Fibroblast of lung (primary cell): ENCODE measurements around the gene COP1. TPM values are rescaled to one million over a fixed set of nuclear protein-coding genes. Genes with fewer than 3 reads are reported as not detected.

Experiments used
- DNase-seq, 2 donors: peaks; one replicate each; pipeline versions ENCODE4 v3.0.0 to v3.0.0-alpha.2; 2010; ENCODE audit warnings: low read depth in 2 of 2
- H2AFZ ChIP-seq: 2 replicates; pipeline ENCODE4 v1.5.1; 2012; ENCODE audit warnings: low read length, control low read depth, inconsistent platforms
- H3K27ac ChIP-seq: 2 replicates; pipeline ENCODE4 v1.5.1; 2011; ENCODE audit warnings: low read length, control low read depth; ENCODE audit not compliant: insufficient read depth
- H3K27me3 ChIP-seq: 2 replicates; pipeline ENCODE4 v1.5.1; 2011; ENCODE audit warnings: mild to moderate bottlenecking, low read length; ENCODE audit not compliant: control insufficient read depth, insufficient read depth
- H3K36me3 ChIP-seq: 2 replicates; pipeline ENCODE4 v1.5.1; 2011; ENCODE audit warnings: low read length; ENCODE audit not compliant: control insufficient read depth, insufficient read depth
- H3K4me1 ChIP-seq: 2 replicates; pipeline ENCODE4 v1.5.1; 2011; ENCODE audit warnings: low read length; ENCODE audit not compliant: control insufficient read depth, insufficient read depth; ENCODE audit errors: extremely low read depth
- H3K4me2 ChIP-seq: 2 replicates; pipeline ENCODE4 v1.5.1; 2011; ENCODE audit warnings: low read length, control low read depth; ENCODE audit not compliant: insufficient read depth; ENCODE audit errors: extremely low read depth
- H3K4me3 ChIP-seq, 4 experiments: fragments of 200-600 bp in 1 of 4; sonication (generic) in 1 of 4; replicated peaks in 1 of 4; 2 replicates each; pipeline ENCODE4 v1.5.1; 2011 to 2016; ENCODE audit warnings: low read length in 4 of 4, low read depth in 3 of 4, mild to moderate bottlenecking in 3 of 4, control low read depth in 2 of 4, inconsistent platforms in 1 of 4, mixed read lengths in 1 of 4; ENCODE audit not compliant: insufficient read depth in 1 of 4; ENCODE audit errors: control extremely low read depth in 1 of 4
- H3K79me2 ChIP-seq: 2 replicates; pipeline ENCODE4 v1.5.1; 2012; ENCODE audit warnings: mild to moderate bottlenecking, low read length, inconsistent platforms; ENCODE audit not compliant: control insufficient read depth, insufficient read depth
- H3K9ac ChIP-seq: 2 replicates; pipeline ENCODE4 v1.5.1; 2011; ENCODE audit warnings: mild to moderate bottlenecking, low read length, control low read depth; ENCODE audit not compliant: insufficient read depth
- H3K9me3 ChIP-seq: 2 replicates; pipeline ENCODE4 v1.5.1; 2012; ENCODE audit warnings: low read depth, low read length; ENCODE audit not compliant: control insufficient read depth, insufficient read depth
- H4K20me1 ChIP-seq: 2 replicates; pipeline ENCODE4 v1.5.1; 2011; ENCODE audit warnings: low read length; ENCODE audit not compliant: control insufficient read depth, insufficient read depth; ENCODE audit errors: extremely low read depth
- EZH2 ChIP-seq: IDR thresholded peaks from 2 replicates; pipeline ENCODE4 v1.5.1; 2012; ENCODE audit warnings: low read length, control low read depth, mild to moderate bottlenecking; ENCODE audit errors: missing control alignments
- polyA plus RNA-seq, 2 donors: library from polyadenylated mRNA; depleted of rRNA in 1 of 2; stranded (reverse) in 1 of 2; unstranded in 1 of 2; fragments of >200 nt; gene quantifications; 2 replicates each; pipeline ENCODE4 v1.2.1, GENCODE V29; 2011 to 2012; ENCODE audit warnings: missing spikeins in 1 of 2
- total RNA-seq: library from RNA; depleted of rRNA; stranded (reverse); fragments of >200 nt; gene quantifications from 2 replicates; pipeline ENCODE4 v1.2.1, GENCODE V29; 2014
- TF ChIP-seq, protein P1 (sequence below), 2 donors: IDR thresholded peaks in 1 of 2; conservative IDR thresholded peaks in 1 of 2; 1 replicate in 1 of 2; 2 replicates in 1 of 2; pipeline ENCODE4 v1.5.1; 2011 to 2012; ENCODE audit warnings: low read length in 2 of 2, control low read depth in 1 of 2, inconsistent platforms in 1 of 2, low read depth in 1 of 2, mild to moderate bottlenecking in 1 of 2

The COP1 gene
- total and polyA plus RNA-seq, 2 donors (not counting 1 experiment from before 2014, with no cell fraction given) = 42.0 to 48.1 TPM

DNA sequence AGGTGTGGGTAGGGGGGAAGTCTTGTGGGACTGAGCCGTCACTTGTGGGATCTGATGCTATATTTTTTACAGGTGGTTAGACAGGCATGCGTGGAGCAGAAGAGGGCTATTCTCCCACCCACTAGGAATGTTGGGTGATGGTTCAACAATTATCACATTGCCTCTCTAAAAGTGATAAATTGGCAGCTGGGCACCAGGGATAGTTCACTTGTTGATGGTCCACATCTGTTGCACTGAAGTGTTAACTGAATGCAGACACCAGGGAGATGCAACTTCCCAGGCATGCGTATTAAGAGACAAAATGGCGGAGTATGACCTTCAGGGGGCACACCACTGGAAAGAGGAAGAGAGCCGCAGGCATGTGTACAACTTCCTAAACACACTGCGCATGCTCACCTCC is 270.4 kb downstream of the COP1 start:
- Histone ChIP-seq H4K20me1 (no peaks in the 10 kb centered on the region), H3K4me1 (no peaks in the 10 kb centered on the region), H3K79me2 (no peaks in the 10 kb centered on the region), H3K9me3 (no peaks in the 10 kb centered on the region), H3K36me3 (no peaks in the 10 kb centered on the region), H3K27ac (no peak overlapping the region), H3K27me3 (no peaks in the 10 kb centered on the region), H2AFZ (no peak overlapping the region), H3K9ac (no peak overlapping the region), H3K4me2 (no peak overlapping the region), H3K4me3 (no peak overlapping the region)
- no peak for TF ChIP-seq EZH2
- TF ChIP-seq, protein P1, sequence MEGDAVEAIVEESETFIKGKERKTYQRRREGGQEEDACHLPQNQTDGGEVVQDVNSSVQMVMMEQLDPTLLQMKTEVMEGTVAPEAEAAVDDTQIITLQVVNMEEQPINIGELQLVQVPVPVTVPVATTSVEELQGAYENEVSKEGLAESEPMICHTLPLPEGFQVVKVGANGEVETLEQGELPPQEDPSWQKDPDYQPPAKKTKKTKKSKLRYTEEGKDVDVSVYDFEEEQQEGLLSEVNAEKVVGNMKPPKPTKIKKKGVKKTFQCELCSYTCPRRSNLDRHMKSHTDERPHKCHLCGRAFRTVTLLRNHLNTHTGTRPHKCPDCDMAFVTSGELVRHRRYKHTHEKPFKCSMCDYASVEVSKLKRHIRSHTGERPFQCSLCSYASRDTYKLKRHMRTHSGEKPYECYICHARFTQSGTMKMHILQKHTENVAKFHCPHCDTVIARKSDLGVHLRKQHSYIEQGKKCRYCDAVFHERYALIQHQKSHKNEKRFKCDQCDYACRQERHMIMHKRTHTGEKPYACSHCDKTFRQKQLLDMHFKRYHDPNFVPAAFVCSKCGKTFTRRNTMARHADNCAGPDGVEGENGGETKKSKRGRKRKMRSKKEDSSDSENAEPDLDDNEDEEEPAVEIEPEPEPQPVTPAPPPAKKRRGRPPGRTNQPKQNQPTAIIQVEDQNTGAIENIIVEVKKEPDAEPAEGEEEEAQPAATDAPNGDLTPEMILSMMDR (conservative IDR thresholded peaks at IDR 0.05 in 1 of 2, IDR thresholded peaks at IDR 0.05 in 1 of 2; ENCODE audit: low read depth in 1 of 2, low read length in 2 of 2) = no peak
- DNase-seq = no peak

DNA sequence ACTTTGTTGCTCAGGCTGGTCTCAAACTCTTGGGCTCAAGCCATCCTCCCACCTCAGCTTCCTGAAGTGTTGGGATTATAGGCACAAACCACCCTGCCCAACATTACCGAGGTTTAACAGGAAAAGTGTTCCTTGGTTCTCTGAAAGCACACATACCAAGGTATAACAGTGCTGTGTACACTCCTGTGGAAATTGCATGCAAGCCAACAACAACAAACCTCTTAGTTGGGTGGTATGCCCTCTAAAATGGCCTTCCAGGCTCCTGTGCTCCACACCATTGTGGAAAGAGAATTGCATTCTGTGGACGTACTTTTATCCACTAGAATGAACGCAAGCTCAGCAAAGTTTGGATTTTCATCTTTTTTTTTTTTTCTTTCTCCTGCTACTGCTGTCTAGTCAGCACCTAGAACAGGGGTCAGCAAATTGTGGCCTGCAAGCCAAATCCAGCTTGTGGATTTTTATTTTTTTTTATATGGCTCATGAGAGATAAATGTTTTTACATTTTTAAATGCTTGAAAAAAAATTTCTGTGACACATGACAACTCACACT is 271.4 kb downstream of the COP1 start:
- Histone ChIP-seq H3K4me2 (no peak overlapping the region), H4K20me1 (no peaks in the 10 kb centered on the region)
- DNase-seq = no peak

DNA sequence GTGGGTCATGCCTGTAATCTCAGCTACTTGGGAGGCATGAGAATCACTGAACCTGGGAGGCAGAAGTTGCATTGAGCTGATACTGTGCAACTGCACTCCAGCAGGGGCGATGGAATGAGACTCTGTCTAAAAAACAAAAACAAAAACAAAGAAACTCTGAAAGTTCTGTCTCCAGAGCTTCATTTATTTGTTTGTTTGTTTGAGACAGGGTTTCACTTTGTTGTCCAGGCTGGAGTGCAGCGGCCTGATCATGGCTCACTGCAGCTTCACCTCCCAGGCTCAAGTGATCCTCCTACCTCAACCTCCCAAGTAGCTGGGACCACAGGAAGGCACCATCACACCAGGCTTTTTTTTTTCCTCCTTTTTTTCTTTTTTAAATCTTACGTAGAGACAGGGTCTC is 271.9 kb downstream of the COP1 start:
- H3K27me3 ChIP-seq = no peaks in the 10 kb centered on the region
- TF ChIP-seq EZH2 = no peak
- TF ChIP-seq, protein P1 (conservative IDR thresholded peaks at IDR 0.05 in 1 of 2, IDR thresholded peaks at IDR 0.05 in 1 of 2; ENCODE audit: low read depth in 1 of 2, low read length in 2 of 2) = no peak
- H3K4me2 ChIP-seq = no peak overlapping the region
- no peaks in the 10 kb centered on the region for H3K4me1 ChIP-seq
- no peak overlapping the region for H3K4me3 ChIP-seq
- H2AFZ ChIP-seq = no peak overlapping the region
- H3K36me3 ChIP-seq = no peaks in the 10 kb centered on the region
- no peaks in the 10 kb centered on the region for H3K79me2 ChIP-seq
- no peak overlapping the region for H3K9ac ChIP-seq
- no peak overlapping the region for H3K27ac ChIP-seq
- no peaks in the 10 kb centered on the region for H4K20me1 ChIP-seq
- no peaks in the 10 kb centered on the region for H3K9me3 ChIP-seq
- no peak for DNase-seq

More for the DNA sequence above, 271.4 kb downstream of the COP1 start:
- Histone ChIP-seq H3K9ac (no peak overlapping the region), H3K79me2 (no peaks in the 10 kb centered on the region), H3K27me3 (no peaks in the 10 kb centered on the region), H3K36me3 (no peaks in the 10 kb centered on the region), H3K4me3 (no peak overlapping the region), H3K9me3 (no peaks in the 10 kb centered on the region), H2AFZ (no peak overlapping the region), H3K4me1 (no peaks in the 10 kb centered on the region), H3K27ac (no peak overlapping the region)
- no peak for TF ChIP-seq EZH2
- TF ChIP-seq, protein P1 (conservative IDR thresholded peaks at IDR 0.05 in 1 of 2, IDR thresholded peaks at IDR 0.05 in 1 of 2; ENCODE audit: low read depth in 1 of 2, low read length in 2 of 2) = no peak
